ENCODE results near the gene KRTAP6-1.

The KRTAP6-1 gene

GRCh38 chr21:30563630-30564029 is 50.1 kb downstream of the KRTAP6-1 start:
- no peak for TF ChIP-seq CTCF (IDR thresholded peaks at IDR 0.05; ENCODE audit: poor library complexity, severe bottlenecking)
- H3K36me3 ChIP-seq (ENCODE audit: low read depth), result no peaks in the 10 kb centered on the region
- H3K4me1 ChIP-seq (ENCODE audit: insufficient read depth, poor library complexity, severe bottlenecking), result no peaks in the 10 kb centered on the region
- no peak overlapping the region for H3K27ac ChIP-seq (ENCODE audit: poor library complexity, severe bottlenecking)
- H3K9me3 ChIP-seq (ENCODE audit: severe bottlenecking), result no peaks in the 10 kb centered on the region
- H3K27me3 ChIP-seq (ENCODE audit: insufficient read depth, poor library complexity, severe bottlenecking), result no peaks in the 10 kb centered on the region
- ATAC-seq (ENCODE audit: low read depth) (no peak), DNase-seq (ENCODE audit: low spot score) (no peak)
- H3K4me3 ChIP-seq (ENCODE audit: severe bottlenecking), result no peak overlapping the region

Measured in RWPE2 (cell line).